ENCODE data around the gene PEG3.

PEG3 gene

DNA sequence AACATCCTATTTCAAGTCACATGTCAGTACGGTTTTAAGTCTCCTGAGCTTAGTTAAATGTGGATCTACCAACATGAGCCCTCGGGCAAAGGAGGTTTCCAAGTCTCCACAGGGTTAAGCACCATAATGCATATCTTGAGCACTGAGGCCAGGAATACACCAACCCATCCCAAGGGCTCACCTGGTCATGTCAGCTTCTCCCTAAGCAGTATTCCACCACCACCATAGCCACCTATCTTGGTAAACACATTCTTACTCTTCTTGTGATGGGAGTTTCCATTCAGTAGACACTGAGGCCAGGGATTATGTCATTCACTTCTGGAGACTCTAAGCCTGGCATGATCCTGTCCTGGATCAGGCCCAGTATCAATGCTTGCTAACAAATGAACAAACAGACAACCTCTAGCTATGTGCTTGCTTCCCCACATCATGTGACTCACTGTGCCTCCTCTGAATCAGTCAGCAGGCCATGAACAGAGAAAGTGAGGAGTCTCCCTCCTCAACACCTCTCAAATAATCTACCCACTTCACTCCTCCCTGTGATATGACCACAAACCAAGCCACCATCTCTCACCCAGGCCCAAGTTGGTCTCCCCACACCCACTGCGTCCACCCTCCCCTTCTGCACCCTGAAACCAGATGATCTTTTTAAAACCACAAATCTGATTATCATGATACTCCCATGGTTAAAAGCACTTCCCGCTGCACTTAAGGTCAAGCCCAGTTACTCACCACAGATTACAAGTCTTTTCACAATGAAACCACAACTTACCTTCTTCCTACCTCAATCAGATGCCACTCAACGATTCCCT, 5.8 kb downstream of the PEG3 start:
- no peak overlapping the region for H3K4me3 ChIP-seq (replicated peaks in 1 of 2; ENCODE audit: low read depth in 2 of 2, low read length in 2 of 2)
- no peak for DNase-seq (ENCODE audit: low read depth in 2 of 2)
- no peak for TF ChIP-seq CTCF (IDR thresholded peaks at IDR 0.05; ENCODE audit: low read depth, low read length)

DNA sequence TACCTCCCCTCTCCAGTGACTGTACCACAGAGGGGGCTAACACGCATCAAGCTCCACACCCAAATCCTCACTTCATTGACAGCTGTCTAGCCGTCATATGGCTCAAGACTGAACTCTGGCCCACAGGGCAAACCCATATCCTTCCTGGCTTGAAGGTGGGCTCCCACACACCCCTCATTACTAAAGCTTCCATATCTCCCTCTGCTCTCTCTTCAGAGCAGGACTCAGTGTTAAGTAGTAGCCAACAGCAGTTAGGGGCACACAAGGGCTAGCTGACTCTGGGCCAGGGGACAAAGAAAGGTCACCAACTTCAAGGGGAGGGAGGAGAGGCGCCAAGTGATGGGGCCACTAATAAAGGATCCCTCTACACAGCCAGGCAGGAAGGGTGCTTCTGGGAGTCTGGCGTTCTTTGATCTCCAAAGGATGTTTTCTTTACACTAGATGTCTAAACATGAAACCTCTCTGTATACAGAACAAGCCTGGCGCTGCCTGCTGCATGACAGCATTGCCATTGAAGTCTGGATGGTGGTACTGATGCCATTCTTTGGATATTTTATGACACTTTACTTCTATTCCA, 8.1 kb downstream of the PEG3 start:
- TF ChIP-seq CTCF (IDR thresholded peaks at IDR 0.05; ENCODE audit: low read depth, low read length), result no peak
- H3K4me3 ChIP-seq (replicated peaks in 1 of 2; ENCODE audit: low read depth in 2 of 2, low read length in 2 of 2), result no peak overlapping the region
- no peak for DNase-seq (ENCODE audit: low read depth in 2 of 2)

- no peak overlapping the region for H3K4me3 ChIP-seq (replicated peaks in 1 of 2; ENCODE audit: low read depth in 2 of 2, low read length in 2 of 2)
- TF ChIP-seq CTCF (IDR thresholded peaks at IDR 0.05; ENCODE audit: low read depth, low read length), result no peak
- DNase-seq (ENCODE audit: low read depth in 2 of 2), result no peak
These were observed 9.3 kb downstream of the PEG3 start for GRCh38 chr19:56831255-56831654.

DNA sequence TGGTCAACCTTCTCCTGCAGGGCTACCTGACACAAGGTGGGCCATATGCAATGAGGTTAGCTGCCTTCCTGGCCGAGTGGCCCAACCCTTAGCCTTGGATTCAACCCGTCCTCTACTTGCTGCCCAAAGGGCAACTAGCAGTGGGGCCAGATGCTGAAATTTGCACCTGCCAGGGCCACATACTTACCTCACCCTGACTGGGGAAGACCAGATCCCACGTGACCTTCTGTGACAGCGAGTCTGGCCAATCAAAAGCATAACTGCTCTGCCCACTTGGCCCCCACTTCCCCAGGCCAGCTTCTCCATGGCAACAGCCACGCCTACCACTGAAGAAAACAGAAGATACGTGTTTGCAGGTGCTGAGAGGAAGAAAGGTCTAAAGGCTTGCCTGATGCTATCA, 10.9 kb downstream of the PEG3 start:
- DNase-seq (ENCODE audit: low read depth in 2 of 2), result no peak
- no peak for TF ChIP-seq CTCF (IDR thresholded peaks at IDR 0.05; ENCODE audit: low read depth, low read length)
- H3K4me3 ChIP-seq (replicated peaks in 1 of 2; ENCODE audit: low read depth in 2 of 2, low read length in 2 of 2), result no peak overlapping the region

- no peak overlapping the region for H3K4me3 ChIP-seq (replicated peaks in 1 of 2; ENCODE audit: low read depth in 2 of 2, low read length in 2 of 2)
- no peak for TF ChIP-seq CTCF (IDR thresholded peaks at IDR 0.05; ENCODE audit: low read depth, low read length)
- DNase-seq (ENCODE audit: low read depth in 2 of 2), result no peak
These were observed 12.8 kb downstream of the PEG3 start for GRCh38 chr19:56827708-56828107.

- no peak overlapping the region for H3K4me3 ChIP-seq (replicated peaks in 1 of 2; ENCODE audit: low read depth in 2 of 2, low read length in 2 of 2)
- DNase-seq (ENCODE audit: low read depth in 2 of 2), result no peak
- no peak for TF ChIP-seq CTCF (IDR thresholded peaks at IDR 0.05; ENCODE audit: low read depth, low read length)
These were observed 16.6 kb downstream of the PEG3 start for GRCh38 chr19:56823956-56824355.

Measured in cardiac fibroblast (primary cell).